ENCODE results near the gene RPS21. TPM values are rescaled to one million over a fixed set of nuclear protein-coding genes. Genes with fewer than 3 reads are reported as not detected.

Gene RPS21
- total RNA-seq, 1 donor from 2014 or later = 2,912 TPM

GRCh38 chr20:62342910-62343309 lies 44.0 kb upstream of the RPS21 start:
- Mint-ChIP-seq H3K9me3 (no peaks in the 10 kb centered on the region), H3K4me1 (peaks cover 29% of the 10 kb centered on the region), H3K36me3 (ENCODE audit: low read depth) (no peaks in the 10 kb centered on the region), H3K4me3 (no peak overlapping the region), H3K27ac (no peak overlapping the region), H3K27me3 (no peaks in the 10 kb centered on the region)
- ATAC-seq (ENCODE audit: low read depth) (no peak), DNase-seq (no peak)
- ChIA-PET CTCF (interaction anchor here (1.0 kb wide), 1 partner anchor 39 kb away, joined by 3 read pairs; no protein-coding TSS in a partner anchor), POLR2A (no interaction called here)
- intact Hi-C loops (cut with micrococcal nuclease) = no loop called here
- TF ChIP-seq, protein P1, sequence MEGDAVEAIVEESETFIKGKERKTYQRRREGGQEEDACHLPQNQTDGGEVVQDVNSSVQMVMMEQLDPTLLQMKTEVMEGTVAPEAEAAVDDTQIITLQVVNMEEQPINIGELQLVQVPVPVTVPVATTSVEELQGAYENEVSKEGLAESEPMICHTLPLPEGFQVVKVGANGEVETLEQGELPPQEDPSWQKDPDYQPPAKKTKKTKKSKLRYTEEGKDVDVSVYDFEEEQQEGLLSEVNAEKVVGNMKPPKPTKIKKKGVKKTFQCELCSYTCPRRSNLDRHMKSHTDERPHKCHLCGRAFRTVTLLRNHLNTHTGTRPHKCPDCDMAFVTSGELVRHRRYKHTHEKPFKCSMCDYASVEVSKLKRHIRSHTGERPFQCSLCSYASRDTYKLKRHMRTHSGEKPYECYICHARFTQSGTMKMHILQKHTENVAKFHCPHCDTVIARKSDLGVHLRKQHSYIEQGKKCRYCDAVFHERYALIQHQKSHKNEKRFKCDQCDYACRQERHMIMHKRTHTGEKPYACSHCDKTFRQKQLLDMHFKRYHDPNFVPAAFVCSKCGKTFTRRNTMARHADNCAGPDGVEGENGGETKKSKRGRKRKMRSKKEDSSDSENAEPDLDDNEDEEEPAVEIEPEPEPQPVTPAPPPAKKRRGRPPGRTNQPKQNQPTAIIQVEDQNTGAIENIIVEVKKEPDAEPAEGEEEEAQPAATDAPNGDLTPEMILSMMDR (IDR thresholded peaks at IDR 0.05) = no peak

GRCh38 chr20:62344092-62344491 lies 42.8 kb upstream of the RPS21 start:
- DNase-seq = no peak
- intact Hi-C loops (cut with micrococcal nuclease) = no loop called here
- no peak for ATAC-seq (ENCODE audit: low read depth)
- Mint-ChIP-seq H3K4me1 (peaks cover 18% of the 10 kb centered on the region), H3K27me3 (no peaks in the 10 kb centered on the region), H3K36me3 (ENCODE audit: low read depth) (peaks cover 3% of the 10 kb centered on the region), H3K9me3 (peaks cover 3% of the 10 kb centered on the region), H3K4me3 (no peak overlapping the region), H3K27ac (no peak overlapping the region)
- ChIA-PET POLR2A (interaction anchor here (0.7 kb wide), 1 partner anchor 605 kb away, joined by 5 read pairs; no protein-coding TSS in a partner anchor), CTCF (no interaction called here)
- TF ChIP-seq, protein P1 (IDR thresholded peaks at IDR 0.05) = no peak

DNA sequence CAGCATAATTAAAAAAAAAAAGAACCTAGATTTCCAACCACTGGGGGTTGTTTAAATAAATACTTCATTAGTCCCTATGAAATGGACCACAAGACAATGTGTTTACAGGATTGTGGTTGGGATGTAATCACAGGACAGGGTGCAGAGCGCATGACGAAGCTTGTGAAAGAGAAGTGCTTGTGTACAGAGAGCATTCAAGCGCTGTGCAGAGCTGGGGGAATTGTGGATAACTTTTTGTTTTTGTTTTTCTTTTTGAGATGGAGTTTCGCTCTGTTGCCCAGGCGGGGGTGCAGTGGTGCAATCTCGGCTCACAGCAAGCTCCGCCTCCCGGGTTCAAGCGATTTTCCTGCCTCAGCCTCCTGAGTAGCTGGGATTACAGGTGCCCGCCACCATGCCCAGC lies 42.1 kb upstream of the RPS21 start:
- ChIA-PET POLR2A (interaction anchor here (0.7 kb wide), 1 partner anchor 55 kb away, joined by 6 read pairs; no protein-coding TSS in a partner anchor), CTCF (no interaction called here)
- intact Hi-C loops (cut with micrococcal nuclease) = no loop called here
- Mint-ChIP-seq H3K27ac (no peak overlapping the region), H3K36me3 (ENCODE audit: low read depth) (peaks cover 3% of the 10 kb centered on the region), H3K27me3 (no peaks in the 10 kb centered on the region), H3K4me3 (no peak overlapping the region), H3K4me1 (peaks cover 11% of the 10 kb centered on the region), H3K9me3 (peaks cover 5% of the 10 kb centered on the region)
- TF ChIP-seq, protein P1 (IDR thresholded peaks at IDR 0.05) = no peak
- no peak for DNase-seq
- no peak for ATAC-seq (ENCODE audit: low read depth)

- ATAC-seq (ENCODE audit: low read depth) (no peak), DNase-seq (no peak)
- peaks cover 3% of the 10 kb centered on the region for H3K36me3 Mint-ChIP-seq (ENCODE audit: low read depth)
- H3K27ac Mint-ChIP-seq = no peak overlapping the region
- H3K4me3 Mint-ChIP-seq = no peak overlapping the region
- ChIA-PET POLR2A (interaction anchor here (0.7 kb wide), 1 partner anchor 9 kb away, joined by 3 read pairs; no protein-coding TSS in a partner anchor), CTCF (no interaction called here)
- intact Hi-C loops (cut with micrococcal nuclease) = no loop called here
- TF ChIP-seq, protein P1 (IDR thresholded peaks at IDR 0.05) = no peak
- peaks cover 5% of the 10 kb centered on the region for H3K9me3 Mint-ChIP-seq
- H3K27me3 Mint-ChIP-seq = no peaks in the 10 kb centered on the region
- H3K4me1 Mint-ChIP-seq = peaks cover 2% of the 10 kb centered on the region
These were observed 41.1 kb upstream of the RPS21 start for GRCh38 chr20:62345681-62346370.

GRCh38 chr20:62346398-62347150 lies 40.3 kb upstream of the RPS21 start:
- Mint-ChIP-seq H3K9me3 (peaks cover 5% of the 10 kb centered on the region), H3K27me3 (no peaks in the 10 kb centered on the region), H3K4me1 (peaks cover 2% of the 10 kb centered on the region), H3K36me3 (ENCODE audit: low read depth) (peaks cover 7% of the 10 kb centered on the region), H3K27ac (no peak overlapping the region), H3K4me3 (no peak overlapping the region)
- intact Hi-C loops (cut with micrococcal nuclease) = no loop called here
- no peak for ATAC-seq (ENCODE audit: low read depth)
- DNase-seq = no peak
- ChIA-PET CTCF (no interaction called here), POLR2A (interaction anchor here (0.7 kb wide), 1 partner anchor 9 kb away, joined by 3 read pairs; no protein-coding TSS in a partner anchor)
- TF ChIP-seq, protein P1 (IDR thresholded peaks at IDR 0.05) = no peak
